ENCODE data around the gene PTPN21.

The PTPN21 gene

GRCh38 chr14:88554457-88555286 is at the start of gene PTPN21:
Gene PTPN21 (minus strand): TSS chr14:88555007. CDS start chr14:88550417, 4,590 bp downstream.
- no peak for DNase-seq

DNA sequence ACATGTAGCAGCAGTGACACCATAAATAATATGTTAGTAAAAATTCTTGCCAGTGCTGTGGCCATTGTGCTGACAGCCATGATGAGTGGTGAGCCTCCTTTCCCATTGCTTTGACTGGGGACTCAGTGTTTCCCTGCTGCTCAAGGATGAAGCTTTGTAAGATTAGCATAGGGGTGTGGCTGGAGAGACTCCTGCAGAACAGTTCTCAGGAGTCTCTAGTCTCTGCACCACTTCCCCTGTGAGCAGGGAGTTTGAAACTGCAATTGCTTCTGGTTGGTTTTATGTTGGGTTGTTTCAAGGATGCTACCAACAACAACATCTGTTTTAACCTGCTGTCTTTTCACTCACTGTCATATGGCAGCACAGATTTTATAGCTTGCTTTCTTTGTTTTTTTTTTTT is 49.4 kb upstream of the PTPN21 start:
- DNase-seq, result no peak

GRCh38 chr14:88599761-88600439 is 45.1 kb upstream of the PTPN21 start:
- DNase-seq, result no peak

DNA sequence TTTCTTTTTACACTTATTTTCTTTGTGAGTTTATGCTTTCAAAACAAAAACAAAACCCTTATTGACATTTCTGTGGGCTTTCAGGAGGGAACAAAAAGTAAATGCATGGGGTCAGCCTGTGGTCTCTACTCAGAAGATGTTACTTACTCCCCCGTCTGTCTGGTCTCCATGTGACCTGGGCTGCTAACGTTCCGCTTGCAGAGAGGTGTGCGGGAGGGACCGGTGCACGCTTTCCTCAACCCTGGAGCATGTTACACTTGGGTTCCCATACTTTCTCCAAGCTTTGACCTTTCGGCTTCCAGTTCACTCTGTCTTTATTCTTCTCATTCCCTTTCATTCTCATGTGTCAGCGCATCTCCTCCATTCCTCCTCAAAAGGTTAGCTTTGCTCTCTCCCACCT is 44.5 kb upstream of the PTPN21 start:
- DNase-seq, result no peak

DNA sequence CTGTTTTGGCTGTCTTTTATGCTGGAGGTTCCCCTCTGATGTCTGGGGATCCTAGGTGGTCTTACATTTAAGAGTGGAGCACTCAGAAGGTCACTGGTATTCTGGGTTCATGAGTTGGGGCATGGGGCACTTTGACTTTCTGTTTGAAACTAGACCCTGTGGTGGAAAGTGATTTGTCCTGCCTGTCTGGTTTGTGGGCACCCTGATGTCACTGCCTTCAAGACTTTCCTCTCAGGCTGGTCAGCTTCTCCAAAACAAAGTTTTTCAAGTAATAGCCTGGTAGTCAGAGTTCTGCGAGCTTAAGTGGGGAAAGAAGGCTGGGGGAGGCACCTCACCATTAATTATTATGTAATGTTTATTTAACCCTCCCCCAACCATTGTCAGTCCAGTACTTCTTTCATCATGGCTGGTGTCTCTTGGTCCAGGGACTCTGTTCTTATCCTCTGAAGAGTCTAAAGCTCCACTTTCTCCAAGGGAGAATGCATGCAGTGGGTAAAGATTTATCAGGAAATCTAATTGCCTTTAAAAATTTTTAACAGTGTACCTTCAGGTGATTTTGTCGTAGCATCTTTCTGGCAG is 43.4 kb upstream of the PTPN21 start:
- no peak for DNase-seq

DNA sequence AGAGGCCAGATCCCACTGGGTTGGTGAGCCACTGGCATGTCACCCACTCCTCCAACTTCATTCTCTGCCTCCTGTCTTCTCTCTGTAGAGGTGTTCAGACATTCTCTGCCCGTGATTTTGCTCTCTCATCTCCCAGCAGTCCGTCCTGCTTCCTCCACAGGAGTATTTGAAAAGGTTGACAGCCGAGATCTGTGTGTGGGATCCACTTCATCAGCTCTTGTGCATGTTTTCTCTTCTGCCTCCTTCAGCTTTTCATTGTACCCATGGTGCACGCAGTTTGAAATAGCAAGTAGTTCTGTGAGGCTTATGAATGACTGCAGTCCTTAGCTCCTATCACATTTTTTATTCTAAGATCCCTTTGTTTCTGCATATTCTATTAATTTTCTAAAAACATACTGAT is 42.8 kb upstream of the PTPN21 start:
- DNase-seq, result no peak

DNA sequence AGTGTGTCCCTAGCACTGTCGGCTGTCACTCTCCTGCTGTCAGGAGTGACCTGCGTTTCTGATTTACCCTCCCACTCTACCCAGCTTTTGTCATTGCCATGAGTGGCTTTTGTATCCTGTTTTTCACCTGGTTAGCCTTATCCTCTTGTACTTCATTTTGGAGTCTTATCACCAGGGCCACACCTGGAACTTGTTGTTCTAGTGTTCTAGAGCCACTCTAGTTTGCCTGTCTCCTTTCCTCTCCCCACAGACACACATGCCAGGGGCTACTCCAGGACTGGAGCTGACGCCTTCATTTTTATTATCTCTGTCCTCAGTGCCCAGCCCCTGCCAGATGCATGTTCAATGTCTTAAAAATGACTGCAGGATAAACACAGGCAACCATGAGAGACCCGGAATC is 42.2 kb upstream of the PTPN21 start:
- DNase-seq, result no peak

DNA sequence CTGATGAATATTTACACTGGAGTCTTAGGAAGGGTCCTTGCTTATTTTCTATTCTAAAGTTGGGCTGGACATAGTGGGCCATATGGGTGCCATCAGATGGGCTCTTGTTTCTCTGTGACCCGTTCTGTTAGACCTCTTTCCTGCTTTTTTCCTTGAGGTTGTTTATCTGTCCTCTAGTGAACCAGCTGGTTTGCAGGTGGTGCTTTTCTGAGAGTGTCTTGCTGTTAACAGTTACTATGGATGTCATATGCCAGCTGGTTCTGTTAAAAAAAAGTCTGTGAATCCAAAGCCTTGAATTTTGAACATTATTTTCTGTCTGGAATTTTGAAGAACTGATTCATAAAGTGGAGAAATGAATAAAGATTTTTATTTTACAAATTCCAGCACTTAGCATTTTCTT is 37.2 kb upstream of the PTPN21 start:
- peak; percentile 27 for DNase-seq

DNA sequence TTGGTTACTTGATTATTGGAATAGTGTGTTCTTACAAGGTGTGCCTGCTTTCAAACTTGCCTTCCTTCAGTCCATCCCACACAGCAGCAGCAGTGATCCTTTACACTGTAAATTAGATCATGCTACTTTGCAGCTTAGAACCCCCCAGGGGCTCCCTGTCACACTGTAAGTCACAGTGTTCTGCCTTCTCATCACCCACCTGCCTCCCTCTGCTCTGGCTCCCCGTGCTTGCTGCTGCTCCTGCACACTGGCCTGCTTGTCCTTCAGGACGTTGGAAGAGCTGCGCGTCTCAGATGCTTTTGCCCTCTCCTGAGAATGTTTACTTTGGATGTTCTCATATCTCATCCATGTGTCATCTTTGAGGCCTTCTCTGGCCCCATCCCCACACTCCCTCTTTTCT is 35.4 kb upstream of the PTPN21 start:
- DNase-seq, result no peak

DNA sequence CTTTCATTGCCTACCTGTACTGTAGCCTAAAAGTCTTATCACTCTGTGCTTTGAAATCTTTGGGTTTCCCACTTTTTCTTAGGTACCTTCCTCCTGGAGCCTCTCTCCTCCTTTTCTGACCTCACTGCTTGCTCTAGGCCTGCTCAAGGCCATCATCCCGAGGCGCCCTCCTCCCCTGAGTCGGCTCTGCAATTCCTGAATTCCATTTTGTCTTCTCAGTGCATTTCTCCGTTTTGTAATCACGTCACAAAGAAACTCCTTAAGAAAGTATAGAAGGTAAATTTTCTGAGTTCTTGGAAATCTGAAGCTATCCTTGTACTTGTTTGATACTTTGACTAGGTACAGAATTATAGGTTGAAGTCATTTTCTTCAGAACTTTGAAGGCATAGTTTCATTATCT is 33.3 kb upstream of the PTPN21 start:
- DNase-seq, result no peak

GRCh38 chr14:88584451-88584850 is 29.6 kb upstream of the PTPN21 start:
- no peak for DNase-seq

GRCh38 chr14:88576222-88576621 is 21.4 kb upstream of the PTPN21 start:
- no peak for DNase-seq

- DNase-seq, result no peak
Observed at GRCh38 chr14:88572117-88572516, 17.3 kb upstream of the PTPN21 start.

DNA sequence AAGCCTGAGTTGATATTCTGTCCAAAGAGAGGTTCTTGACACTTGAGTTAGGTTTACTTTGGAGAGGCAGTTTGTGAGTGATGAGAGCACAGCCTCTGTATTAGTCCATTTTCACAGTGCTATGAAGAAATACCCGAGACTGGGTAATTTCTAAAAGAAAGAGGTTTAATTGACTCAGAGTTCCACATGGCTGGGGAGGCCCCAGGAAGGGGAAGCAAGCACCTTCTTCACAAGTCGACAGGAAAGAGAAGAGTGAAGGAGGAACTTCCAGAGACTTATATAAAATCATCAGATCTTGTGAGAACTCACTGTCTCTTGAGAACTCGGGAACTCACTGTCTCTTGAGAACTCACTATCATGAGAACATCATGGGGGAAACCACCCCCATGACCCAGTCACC is 13.4 kb upstream of the PTPN21 start:
- no peak for DNase-seq

DNA sequence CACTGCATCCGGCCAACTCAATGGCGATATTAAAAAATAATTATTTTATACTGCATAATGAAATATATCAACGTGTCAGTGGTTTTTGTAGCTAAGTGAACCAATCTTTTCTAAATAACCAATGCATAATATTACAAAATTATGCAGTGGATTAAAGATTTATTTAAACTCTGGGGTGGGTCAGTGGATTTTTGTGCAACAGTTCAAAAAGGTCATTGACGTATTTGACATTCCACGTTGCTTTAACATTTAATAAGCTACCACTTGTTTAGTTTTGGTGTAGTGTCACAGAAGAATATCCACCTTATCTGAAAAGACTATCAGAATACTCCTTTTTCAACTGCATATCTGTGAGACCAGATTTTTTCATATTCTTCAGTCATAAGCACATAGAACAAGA is 10.6 kb upstream of the PTPN21 start:
- no peak for DNase-seq

- DNase-seq, result no peak
Observed at GRCh38 chr14:88563845-88564244, 9.0 kb upstream of the PTPN21 start.

DNA sequence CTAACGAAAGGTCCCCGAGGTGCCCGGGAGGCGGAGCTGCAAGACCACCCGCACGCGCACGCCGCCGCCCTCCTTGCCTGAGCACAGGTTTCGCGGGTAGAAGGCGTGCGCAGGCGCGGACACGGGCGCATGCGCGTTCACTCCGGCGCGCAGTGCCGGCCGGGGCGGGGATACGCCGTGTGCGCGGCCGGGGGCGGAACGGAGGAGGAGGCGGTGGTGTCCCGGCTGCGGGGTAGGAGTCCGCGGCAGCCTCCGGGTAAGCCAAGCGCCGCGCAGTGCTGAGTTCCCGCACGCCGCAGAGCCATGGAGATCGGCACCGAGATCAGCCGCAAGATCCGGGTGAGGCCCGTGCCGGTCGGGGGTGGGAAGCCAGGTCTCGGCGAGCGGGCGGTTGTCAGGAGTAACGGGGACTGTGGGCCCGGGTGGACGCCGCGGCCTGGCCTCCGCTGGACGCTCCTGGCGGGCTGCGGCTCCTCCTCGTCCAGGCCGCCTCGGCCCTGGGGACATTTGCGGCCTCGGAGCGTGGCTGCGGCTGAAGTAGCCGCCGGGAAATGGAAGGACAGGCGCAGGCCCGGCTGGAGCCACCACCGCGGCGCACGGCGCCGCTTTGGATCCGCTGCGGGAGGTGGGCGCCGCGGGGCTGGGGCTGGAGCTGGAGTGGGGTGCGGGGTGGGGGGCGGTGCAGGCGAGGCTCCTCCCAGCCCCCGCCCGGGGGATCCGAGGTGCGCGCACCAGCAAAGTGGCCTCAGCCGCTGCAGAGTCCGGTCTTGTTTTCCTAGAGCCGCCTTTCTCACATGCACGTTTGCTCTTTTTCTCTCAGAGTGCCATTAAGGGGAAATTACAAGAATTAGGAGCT is 8.3 kb upstream of the PTPN21 start, which contains the start of gene ZC3H14:
Gene ZC3H14 (plus strand): TSS at position 207 of the 856 bp plus-strand sequence. CDS start 97 bp downstream, at position 304.
- peak; percentile 71 for DNase-seq

GRCh38 chr14:88562532-88562830 is 7.7 kb upstream of the PTPN21 start:
- DNase-seq, result no peak

DNA sequence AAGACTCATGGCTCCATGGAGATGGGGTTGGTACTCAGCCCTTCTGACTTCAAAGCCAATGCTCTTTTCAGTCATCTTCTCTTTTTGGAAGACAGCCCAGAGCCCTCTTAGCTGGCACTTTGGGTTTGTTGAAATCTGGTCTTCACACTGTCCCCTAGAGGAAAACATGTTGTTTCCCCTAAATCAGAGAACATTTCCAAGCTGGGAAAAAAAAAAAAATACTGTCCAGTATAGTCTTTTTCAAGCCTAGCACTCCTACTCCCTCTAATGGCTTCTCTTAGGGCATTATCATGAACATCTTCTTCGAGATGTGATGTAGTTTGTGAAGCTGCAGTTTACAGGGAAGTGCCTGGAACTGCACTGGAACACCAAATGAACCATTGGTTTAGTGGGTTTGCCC is 5.0 kb upstream of the PTPN21 start:
- DNase-seq, result peak; percentile 29

GRCh38 chr14:88556581-88556980 is 1.8 kb upstream of the PTPN21 start:
- DNase-seq, result no peak

DNA sequence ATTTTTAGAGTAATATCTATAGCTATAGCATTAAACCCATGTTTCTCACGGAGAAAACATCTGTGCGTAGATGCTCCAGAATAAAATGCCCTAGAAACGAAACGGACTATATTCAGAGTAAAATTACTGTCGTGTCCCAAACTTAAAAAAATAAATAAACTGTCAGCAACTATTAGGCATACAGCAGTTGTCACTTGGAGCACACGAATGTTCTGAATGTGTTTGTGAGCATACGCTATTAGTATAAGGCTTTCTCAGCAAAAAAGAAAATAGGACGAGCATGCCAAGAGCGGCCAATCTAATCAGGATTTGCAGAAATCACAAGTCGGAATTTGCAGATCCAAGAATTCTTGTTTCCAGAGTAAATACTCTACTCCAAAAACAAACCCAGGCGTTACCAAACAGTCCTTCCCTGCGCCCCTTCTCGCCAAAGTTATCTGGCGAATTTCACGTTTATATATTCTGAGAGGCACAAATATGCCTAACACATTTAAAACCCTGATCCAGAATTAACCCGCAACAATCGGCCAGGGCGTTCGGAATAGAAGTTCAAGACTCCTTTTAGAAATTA is 836 bp downstream of the PTPN21 start:
- no peak for DNase-seq

- DNase-seq, result no peak
Observed at GRCh38 chr14:88552876-88553275, 1.9 kb downstream of the PTPN21 start.

DNA sequence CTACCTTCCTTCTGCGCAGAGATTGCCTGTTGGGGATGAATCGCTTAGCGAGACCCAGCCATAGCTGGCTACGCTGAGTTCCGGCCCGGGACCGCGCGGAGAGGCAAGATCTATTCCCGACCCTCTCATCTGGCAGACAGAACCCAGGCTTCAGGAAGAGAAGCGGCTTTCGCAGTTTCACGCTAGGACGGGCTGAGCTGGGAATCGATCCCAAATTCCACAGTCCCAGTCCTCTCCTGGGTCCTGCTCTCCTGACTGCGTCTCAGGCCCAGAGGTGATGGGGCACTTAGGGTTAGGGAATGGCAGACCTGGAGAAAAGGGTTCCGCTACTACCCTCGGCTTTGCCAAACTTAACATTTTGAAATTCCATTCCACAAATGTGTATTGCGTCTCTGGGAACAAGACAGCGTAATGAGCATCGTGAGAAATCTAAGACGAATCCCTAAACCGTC is 2.8 kb downstream of the PTPN21 start:
- no peak for DNase-seq
